ENCODE data around the gene PUS3.

DNA sequence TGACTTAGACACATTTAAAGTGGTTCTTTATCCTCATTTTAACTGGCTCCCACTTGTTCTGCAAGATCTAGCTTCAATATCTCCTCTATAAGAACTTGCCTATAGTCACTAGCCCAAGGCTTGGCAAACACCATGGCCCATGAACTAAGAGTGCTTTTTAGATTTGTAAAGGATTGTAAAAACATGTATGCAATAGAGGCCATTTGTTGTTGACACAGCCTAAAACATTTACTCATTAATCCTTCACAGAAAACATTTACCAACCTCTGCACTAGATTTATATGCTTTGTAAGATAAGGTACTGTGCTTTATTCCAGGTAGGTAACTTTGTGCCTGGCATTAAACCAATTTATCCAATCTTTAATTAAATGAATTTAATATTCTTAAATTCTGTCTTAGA lies 10.0 kb downstream of the PUS3 start:
- TF ChIP-seq, protein P1, sequence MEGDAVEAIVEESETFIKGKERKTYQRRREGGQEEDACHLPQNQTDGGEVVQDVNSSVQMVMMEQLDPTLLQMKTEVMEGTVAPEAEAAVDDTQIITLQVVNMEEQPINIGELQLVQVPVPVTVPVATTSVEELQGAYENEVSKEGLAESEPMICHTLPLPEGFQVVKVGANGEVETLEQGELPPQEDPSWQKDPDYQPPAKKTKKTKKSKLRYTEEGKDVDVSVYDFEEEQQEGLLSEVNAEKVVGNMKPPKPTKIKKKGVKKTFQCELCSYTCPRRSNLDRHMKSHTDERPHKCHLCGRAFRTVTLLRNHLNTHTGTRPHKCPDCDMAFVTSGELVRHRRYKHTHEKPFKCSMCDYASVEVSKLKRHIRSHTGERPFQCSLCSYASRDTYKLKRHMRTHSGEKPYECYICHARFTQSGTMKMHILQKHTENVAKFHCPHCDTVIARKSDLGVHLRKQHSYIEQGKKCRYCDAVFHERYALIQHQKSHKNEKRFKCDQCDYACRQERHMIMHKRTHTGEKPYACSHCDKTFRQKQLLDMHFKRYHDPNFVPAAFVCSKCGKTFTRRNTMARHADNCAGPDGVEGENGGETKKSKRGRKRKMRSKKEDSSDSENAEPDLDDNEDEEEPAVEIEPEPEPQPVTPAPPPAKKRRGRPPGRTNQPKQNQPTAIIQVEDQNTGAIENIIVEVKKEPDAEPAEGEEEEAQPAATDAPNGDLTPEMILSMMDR (IDR thresholded peaks at IDR 0.05) = no peak
- no peak for TF ChIP-seq EP300 (IDR thresholded peaks at IDR 0.05)
- TF ChIP-seq POLR2A (IDR thresholded peaks at IDR 0.05) = no peak
- TF ChIP-seq POLR2AphosphoS5 (IDR thresholded peaks at IDR 0.05) = no peak
